GM19025 (cell line): ENCODE data around the gene R3HDM1.
"Not testable (repeated sequence)": the region's sequence is repeated elsewhere in the genome, so short reads cannot be mapped to it uniquely, and the experiment has no call there.

Experiments used
- ATAC-seq: cut with Tn5 transposase; IDR thresholded peaks from one replicate; pipeline ENCODE4 v1.9.1; 2021; ENCODE audit warnings: mild to moderate bottlenecking, low read depth, moderate library complexity; ENCODE audit not compliant: unreplicated experiment

Gene R3HDM1

GRCh38 chr2:135701442-135701841, 170.2 kb downstream of the R3HDM1 start:
- ATAC-seq: no peak

- ATAC-seq: no peak
Observed at GRCh38 chr2:135703300-135703699, 172.0 kb downstream of the R3HDM1 start.

GRCh38 chr2:135704075-135704474, 172.8 kb downstream of the R3HDM1 start:
- not testable (repeated sequence) for ATAC-seq

GRCh38 chr2:135708159-135708558, 176.9 kb downstream of the R3HDM1 start:
- ATAC-seq: no peak

- no peak for ATAC-seq
Observed at GRCh38 chr2:135709992-135710391, 178.7 kb downstream of the R3HDM1 start.

GRCh38 chr2:135715086-135715485, 183.8 kb downstream of the R3HDM1 start:
- not testable (repeated sequence) for ATAC-seq

- ATAC-seq: no peak
Observed at GRCh38 chr2:135728064-135728743, 196.9 kb downstream of the R3HDM1 start.

- ATAC-seq: no peak
Observed at GRCh38 chr2:135732561-135732960, 201.3 kb downstream of the R3HDM1 start.

GRCh38 chr2:135733045-135733444, 201.8 kb downstream of the R3HDM1 start:
- ATAC-seq: no peak

- ATAC-seq: no peak
Observed at GRCh38 chr2:135736546-135736945, 205.3 kb downstream of the R3HDM1 start.

GRCh38 chr2:135740206-135740605, 208.9 kb downstream of the R3HDM1 start:
- no peak for ATAC-seq

GRCh38 chr2:135741043-135741394, 209.7 kb downstream of the R3HDM1 start:
- no peak for ATAC-seq

GRCh38 chr2:135741395-135742324, 210.4 kb downstream of the R3HDM1 start, which contains the start of gene UBXN4:
Gene UBXN4 (plus strand): TSS chr2:135741855. CDS start chr2:135741930, 75 bp downstream.
- peak; percentile 93 for ATAC-seq

- ATAC-seq: peak; percentile 6
Observed at GRCh38 chr2:135742325-135742757, 211.1 kb downstream of the R3HDM1 start.

GRCh38 chr2:135743860-135744259, 212.6 kb downstream of the R3HDM1 start:
- ATAC-seq: no peak

- ATAC-seq: no peak
Observed at GRCh38 chr2:135744760-135745314, 213.6 kb downstream of the R3HDM1 start.

GRCh38 chr2:135745545-135745944, 214.3 kb downstream of the R3HDM1 start:
- ATAC-seq: no peak

GRCh38 chr2:135755573-135755972, 224.3 kb downstream of the R3HDM1 start:
- no peak for ATAC-seq

GRCh38 chr2:135756692-135757091, 225.4 kb downstream of the R3HDM1 start:
- no peak for ATAC-seq

GRCh38 chr2:135762022-135762421, 230.7 kb downstream of the R3HDM1 start:
- ATAC-seq: no peak

- ATAC-seq: no peak
Observed at GRCh38 chr2:135762530-135762929, 231.2 kb downstream of the R3HDM1 start.
